Lower lobe of right lung (tissue), 2 donors: ENCODE results near the gene CCDC157. TPM values are rescaled to one million over a fixed set of nuclear protein-coding genes. Genes with fewer than 3 reads are reported as not detected.
A peak's percentile ranks its signal among the peaks of the same experiment; 100 is the strongest.

Source experiments
- ATAC-seq, 2 donors: fragments of 200-7000 bp; cut with Tn5 transposase; one replicate each; pipeline ENCODE4 v1.9.1; 2020 to 2022; ENCODE audit warnings: mild to moderate bottlenecking in 2 of 2, moderate library complexity in 2 of 2
- DNase-seq: peaks from one replicate; pipeline ENCODE4 v3.0.0-alpha.2; 2020
- H3K27ac ChIP-seq: fragments of 200-600 bp; one replicate; pipeline ENCODE4 v1.8.0; 2022
- H3K27me3 ChIP-seq: fragments of 200-600 bp; one replicate; pipeline ENCODE4 v1.8.0; 2022; ENCODE audit warnings: low read depth
- H3K36me3 ChIP-seq: fragments of 200-600 bp; one replicate; pipeline ENCODE4 v1.8.0; 2022; ENCODE audit warnings: mild to moderate bottlenecking
- H3K4me1 ChIP-seq: fragments of 200-600 bp; one replicate; pipeline ENCODE4 v1.8.0; 2022
- H3K4me3 ChIP-seq: fragments of 200-600 bp; one replicate; pipeline ENCODE4 v1.8.0; 2022; ENCODE audit warnings: mild to moderate bottlenecking
- H3K9me3 ChIP-seq: fragments of 200-600 bp; one replicate; pipeline ENCODE4 v1.8.0; 2022
- CTCF ChIP-seq: fragments of 200-600 bp; IDR thresholded peaks from one replicate; pipeline ENCODE4 v1.8.0; 2022; ENCODE audit warnings: antibody characterized with exemption, mild to moderate bottlenecking
- intact Hi-C: fragments of 100-400 bp; cut with DNase I; formaldehyde crosslinking; loops from one replicate; pipeline ENCODE4 v1.11.0; 2022
- total RNA-seq: library from RNA; stranded (reverse); fragmentation: NEBNext Ultra II Directional; extraction: Animal tissue kit (Norgen Biotek cat#: 25700); gene quantifications from one replicate; pipeline ENCODE4 v1.2.1, GENCODE V29; 2021
- donor health status: DM: no; HTN: yes; CAD: no; lungs with severe emphysema.

Gene CCDC157
- total RNA-seq, 1 donor from 2014 or later: 5.2 TPM

DNA sequence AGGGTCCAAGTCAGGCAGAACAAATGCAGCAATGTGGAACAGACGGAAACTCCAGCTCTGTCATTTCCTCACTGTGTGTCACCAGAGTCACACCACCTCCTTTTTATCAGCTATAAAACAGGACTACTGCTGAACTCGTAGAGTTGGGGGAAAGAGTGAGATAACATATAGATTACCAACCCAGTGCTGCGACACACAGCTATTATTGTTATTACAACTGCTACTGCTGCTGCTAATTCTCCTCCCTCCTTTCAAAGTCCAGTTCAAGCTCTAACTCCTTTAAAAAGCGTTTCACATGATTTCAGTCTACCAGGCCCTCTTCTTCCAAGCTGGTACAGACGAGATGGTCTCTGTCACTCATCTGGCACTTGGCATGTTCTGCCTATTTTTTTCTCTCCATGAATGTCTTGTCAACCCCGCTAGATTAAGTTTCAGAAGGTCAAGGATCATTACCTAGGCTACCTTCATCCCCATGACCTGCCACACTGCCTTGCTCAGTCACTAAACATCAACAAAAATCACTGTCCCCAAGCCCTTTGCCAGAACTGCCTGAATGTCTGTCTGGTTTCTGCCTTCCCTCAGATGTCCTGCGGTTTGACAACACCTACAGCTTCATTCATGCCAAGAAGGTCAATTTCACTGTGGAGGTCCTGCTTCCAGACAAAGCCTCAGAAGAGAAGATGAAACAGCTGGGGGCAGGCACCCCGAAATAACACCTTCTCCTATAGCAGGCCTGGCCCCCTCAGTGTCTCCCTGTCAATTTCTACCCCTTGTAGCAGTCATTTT lies 65.1 kb downstream of the CCDC157 start:
- H3K9me3 ChIP-seq: no peaks in the 10 kb centered on the region
- no peak for ATAC-seq
- no peak for TF ChIP-seq CTCF
- H3K27ac ChIP-seq: peak overlapping the region; percentile 98
- H3K36me3 ChIP-seq: peaks cover 26% of the 10 kb centered on the region
- intact Hi-C loops: no loop called here
- peaks cover 53% of the 10 kb centered on the region for H3K4me1 ChIP-seq
- no peak for DNase-seq
- no peaks in the 10 kb centered on the region for H3K27me3 ChIP-seq
- H3K4me3 ChIP-seq: no peak overlapping the region

GRCh38 chr22:30422481-30423300 lies 65.9 kb downstream of the CCDC157 start:
- Histone ChIP-seq H3K9me3 (no peaks in the 10 kb centered on the region), H3K4me1 (peaks cover 55% of the 10 kb centered on the region), H3K4me3 (peak overlapping the region; percentile 76), H3K27me3 (no peaks in the 10 kb centered on the region), H3K27ac (peak overlapping the region; percentile 98), H3K36me3 (peaks cover 18% of the 10 kb centered on the region)
- TF ChIP-seq CTCF: no peak
- ATAC-seq (peak; percentile 27 to 60), DNase-seq (peak; percentile 66)
- intact Hi-C loops: no loop called here

DNA sequence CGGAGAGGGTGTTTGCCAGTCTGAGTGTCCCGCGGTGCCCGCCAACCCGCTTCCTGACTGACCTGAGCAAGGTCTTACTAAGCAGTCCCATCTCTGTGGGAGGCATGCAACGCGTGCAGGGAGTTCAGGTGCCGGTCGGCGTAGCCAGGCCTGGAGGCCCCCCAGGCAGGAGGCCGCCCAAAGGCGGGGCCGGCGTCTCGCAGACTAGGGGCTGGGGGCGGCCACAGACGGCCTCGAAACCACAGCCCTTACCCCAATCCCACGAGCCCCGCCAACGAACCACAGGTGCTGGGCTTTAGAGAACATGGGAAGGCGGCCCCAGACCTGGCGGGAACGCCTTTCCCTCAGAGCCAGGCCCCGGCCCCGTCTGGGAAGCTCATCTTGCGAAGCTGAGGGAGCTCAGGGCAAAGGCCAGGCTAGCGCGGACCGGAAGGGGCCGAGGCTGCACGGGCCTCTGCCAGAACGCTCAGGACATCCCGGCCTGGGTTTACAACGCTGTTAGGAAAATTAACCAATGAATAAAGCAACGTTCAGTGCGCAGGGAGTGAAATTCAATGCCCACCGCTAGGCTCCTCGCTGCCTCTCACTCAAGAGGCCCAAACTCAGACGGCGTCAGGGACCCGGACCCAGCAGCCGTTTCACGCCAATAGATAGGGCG lies 66.6 kb downstream of the CCDC157 start:
- DNase-seq (peak; percentile 78), ATAC-seq (peak; percentile 65 to 67)
- Histone ChIP-seq H3K4me1 (peaks cover 55% of the 10 kb centered on the region), H3K27ac (peak overlapping the region; percentile 98), H3K4me3 (peak overlapping the region; percentile 76), H3K27me3 (no peaks in the 10 kb centered on the region), H3K9me3 (no peaks in the 10 kb centered on the region), H3K36me3 (peaks cover 11% of the 10 kb centered on the region)
- intact Hi-C loops: no loop called here
- no peak for TF ChIP-seq CTCF

DNA sequence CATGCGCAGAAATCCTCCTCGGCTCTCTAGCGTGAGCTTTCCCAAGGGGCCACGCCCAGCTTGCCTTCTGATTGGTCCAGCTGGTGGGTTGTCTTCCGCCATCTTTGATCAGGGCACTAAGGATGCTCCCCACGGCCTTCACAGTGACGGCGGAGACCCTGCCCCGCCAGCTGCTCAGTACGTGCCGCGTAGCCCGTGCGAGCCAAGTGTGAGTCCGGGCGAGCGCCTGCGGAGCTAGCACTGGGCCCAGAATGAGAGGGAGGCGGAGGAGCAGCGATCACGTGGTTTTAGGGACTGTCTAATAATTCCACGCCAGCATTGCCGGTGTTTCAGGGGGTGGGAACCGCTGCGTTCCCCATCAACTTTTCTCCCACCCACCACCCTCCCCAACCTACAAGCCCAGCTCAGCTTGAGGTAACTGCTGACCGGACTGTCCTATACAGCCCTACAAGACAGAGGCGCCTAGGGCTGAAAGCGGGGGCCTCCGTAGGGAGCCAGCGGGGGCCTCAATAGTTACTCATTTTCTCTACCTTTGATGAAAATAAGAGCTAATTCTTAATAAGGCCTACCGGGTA lies 67.2 kb downstream of the CCDC157 start:
- peak; percentile 90 to 95 for ATAC-seq

More for the DNA sequence above, 67.2 kb downstream of the CCDC157 start:
- DNase-seq: peak; percentile 99
- H3K27me3 ChIP-seq: no peaks in the 10 kb centered on the region
- peaks cover 5% of the 10 kb centered on the region for H3K36me3 ChIP-seq
- intact Hi-C loops: no loop called here
- peak overlapping the region; percentile 98 for H3K27ac ChIP-seq
- H3K4me1 ChIP-seq: peaks cover 55% of the 10 kb centered on the region
- no peaks in the 10 kb centered on the region for H3K9me3 ChIP-seq
- no peak for TF ChIP-seq CTCF
- peak overlapping the region; percentile 76 for H3K4me3 ChIP-seq
